HG03558 (cell line): ENCODE measurements around the gene COMMD7.

Experiments used
- ATAC-seq: cut with Tn5 transposase; IDR thresholded peaks from one replicate; pipeline ENCODE4 v1.9.1; 2021; ENCODE audit warnings: moderate number of reproducible peaks; ENCODE audit not compliant: unreplicated experiment; ENCODE audit errors: extremely low read depth

The COMMD7 gene

GRCh38 chr20:32682508-32682987, 60.7 kb downstream of the COMMD7 start:
- ATAC-seq = no peak

DNA sequence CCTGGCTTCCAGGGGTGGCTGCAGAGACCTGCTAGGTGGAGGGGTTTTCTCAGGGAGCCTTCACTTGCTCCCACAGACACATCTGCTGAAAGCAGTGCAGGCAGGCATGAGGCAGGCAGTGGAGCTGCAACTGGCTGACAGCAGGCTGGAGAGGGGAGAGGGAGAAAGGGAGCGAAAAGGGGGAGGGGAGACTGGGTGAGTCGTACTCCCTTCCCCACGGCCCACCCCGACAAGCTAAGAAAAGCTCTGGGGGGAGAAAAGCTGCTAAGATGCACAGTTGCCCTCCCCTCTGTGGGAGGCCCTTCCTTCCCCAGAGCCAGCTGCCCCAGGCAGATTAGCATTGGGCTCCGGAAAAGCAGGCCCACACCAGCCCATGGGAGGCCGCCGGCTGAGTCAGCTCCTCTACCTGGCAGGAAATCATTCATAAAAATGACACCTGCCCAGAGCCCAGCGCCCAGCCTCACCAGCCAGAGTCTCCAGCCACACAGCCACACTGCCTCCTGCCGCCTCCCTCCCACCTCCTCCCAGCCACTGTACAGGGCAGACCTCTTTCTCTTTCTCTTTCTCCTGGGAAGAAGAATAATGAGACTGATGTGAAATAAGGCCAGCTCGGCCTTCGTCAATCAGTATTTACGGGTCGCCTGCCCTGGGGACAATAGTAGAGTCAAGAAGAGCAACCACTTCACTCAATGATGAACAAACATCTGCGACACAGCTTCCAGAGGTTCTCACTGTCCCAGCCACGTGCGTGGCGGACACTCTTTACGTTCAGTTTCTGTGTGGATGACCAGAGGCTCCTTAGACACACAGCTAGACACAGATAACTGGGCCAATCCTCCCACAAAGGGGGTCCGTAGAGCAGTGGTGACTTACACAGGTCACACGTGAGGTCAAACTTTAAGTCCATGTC, 61.8 kb downstream of the COMMD7 start:
- ATAC-seq = no peak

- ATAC-seq = no peak
Observed at GRCh38 chr20:32680544-32681174, 62.6 kb downstream of the COMMD7 start.

DNA sequence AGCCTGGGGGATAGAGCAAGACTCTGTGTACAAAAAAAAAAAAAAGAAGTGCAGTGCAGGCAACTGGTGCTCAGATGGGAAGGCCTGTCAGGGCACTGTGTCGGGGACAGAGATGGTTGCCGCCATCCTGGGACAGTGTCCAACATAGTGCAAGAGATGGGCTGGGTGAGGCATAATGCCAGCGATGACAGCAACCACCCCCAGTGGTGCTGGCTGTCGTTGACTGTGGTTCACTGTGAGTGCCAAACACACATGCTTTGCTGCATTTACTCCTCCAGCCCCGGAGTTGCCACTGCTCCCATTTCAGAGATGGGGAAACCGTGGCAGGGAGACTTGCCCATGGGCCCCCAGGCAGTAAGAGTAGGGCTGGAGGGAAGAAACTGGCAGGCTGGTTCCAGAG, 64.3 kb downstream of the COMMD7 start:
- ATAC-seq = no peak

- ATAC-seq = no peak
Observed at GRCh38 chr20:32675223-32675975, 67.9 kb downstream of the COMMD7 start.

- ATAC-seq = no peak
Observed at GRCh38 chr20:32674362-32674789, 68.9 kb downstream of the COMMD7 start.

DNA sequence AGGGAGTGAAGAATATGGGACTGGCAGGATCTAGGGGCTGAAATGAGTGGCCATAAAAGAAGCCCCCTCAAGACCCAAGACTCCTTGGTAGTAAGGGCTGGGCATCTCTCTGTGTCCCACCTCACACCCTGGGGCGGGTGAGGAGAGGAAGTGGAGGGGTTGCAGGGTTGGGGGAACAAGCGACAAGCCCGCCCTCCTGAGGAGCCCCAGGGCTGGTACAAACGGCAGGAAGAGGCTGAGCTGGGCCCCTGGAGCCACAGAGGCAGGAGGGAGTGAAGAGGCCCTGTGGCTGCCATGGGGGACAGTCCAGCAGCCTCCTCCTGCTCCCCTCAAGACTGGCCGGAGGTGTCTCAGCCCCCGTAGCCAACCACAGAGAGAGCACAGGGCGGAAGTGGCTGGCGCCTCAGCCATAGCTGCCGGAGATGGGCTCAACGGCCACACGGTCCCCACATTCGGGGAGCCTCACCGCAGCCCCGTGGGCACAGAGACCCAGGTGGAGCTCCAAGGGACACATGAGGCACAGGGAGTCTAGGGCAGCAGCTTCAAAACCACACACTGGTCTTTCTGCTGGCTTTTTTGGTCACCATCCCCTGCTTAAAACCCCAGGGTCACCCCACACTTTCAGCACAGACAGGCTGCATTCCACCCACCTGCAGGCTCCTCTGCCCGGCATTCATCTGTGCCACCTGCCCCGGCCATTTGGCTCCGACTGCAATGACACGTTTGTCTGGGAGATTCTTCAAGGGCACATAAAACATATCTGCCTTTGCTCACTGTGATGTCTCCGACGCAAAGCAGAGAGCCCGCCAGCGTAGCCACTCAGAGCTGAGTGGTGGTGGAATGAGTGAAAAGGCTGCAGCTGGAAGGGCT, 70.0 kb downstream of the COMMD7 start:
- no peak for ATAC-seq

DNA sequence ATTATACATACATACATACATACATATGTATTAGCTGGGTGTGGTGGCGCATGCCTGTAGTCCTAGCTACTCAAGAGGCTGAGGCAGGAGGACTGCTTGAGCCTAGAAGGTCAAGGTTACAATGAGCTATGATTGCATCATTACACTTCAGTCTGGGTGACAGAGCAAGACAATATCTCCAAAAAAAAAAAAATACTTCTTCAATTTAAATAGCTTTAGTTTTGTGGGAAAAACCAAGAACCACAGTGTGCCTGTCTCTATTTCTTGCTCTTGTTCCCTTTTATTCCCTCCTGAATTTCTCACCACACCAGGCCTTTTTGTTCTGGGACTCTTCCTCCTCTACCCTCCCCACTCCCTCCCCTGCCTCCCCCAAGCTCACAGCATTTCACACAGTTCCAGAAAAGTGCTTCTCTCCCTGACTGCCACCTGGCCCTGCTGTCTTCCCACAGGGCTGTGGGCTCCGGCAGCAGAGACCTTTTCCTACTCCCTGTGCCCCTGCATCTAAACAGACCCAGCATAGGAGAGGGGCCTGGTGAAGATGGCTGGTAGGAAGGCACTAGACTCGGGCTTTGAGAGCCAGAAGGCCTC, 70.8 kb downstream of the COMMD7 start:
- no peak for ATAC-seq

GRCh38 chr20:32670773-32671455, 72.4 kb downstream of the COMMD7 start:
- no peak for ATAC-seq

DNA sequence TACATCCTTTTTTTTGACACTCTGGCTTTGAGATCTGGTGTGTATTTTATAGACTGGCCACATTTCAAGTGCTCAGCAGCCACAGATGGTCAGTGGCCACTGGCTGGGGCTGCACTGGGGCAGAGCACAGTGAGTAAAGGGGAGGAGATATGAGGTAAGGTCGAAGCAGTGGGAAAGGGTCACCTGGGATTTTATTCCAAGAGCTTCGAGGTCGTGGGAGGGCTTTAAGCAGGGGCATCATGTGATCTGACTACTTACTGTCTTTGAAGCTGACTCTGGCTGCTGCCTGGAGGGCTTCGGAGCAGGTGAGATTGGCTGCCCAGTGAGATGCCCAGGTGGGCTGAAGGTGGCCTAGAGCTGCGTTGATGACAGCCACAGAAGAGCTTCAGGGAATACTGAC, 76.2 kb downstream of the COMMD7 start:
- no peak for ATAC-seq

- ATAC-seq = no peak
Observed at GRCh38 chr20:32664678-32665159, 78.5 kb downstream of the COMMD7 start.

- no peak for ATAC-seq
Observed at GRCh38 chr20:32664012-32664677, 79.1 kb downstream of the COMMD7 start.

DNA sequence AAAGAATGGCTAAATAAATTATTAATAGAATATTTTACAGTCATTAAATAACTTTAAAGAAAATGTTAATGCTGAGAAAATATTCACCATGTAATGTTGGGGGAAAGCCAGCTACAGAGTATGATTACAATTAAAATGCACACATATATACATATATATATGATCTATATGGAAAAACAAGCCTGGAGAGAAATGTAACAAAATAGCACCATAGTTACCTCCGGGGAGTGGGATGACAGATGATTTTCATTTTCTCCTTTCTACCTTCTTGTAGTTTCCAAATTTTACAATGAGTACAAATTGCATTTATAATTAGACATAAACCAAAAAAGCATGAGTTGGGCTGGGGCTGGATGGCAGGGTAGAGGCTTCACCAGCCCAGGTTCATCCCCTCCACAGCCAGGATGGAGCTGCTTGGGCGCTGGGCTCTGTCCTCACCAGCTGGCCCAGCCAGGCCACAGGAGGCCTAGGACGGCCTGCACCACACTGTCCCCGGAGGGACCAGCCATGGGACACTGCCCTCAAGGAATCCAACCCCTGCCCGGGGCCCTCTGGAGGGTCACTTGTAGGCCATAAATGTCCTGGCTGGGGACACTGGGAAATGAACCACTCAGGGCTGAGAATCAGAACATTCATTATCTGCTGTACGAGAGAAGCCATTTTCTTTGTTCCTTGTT, 79.8 kb downstream of the COMMD7 start:
- no peak for ATAC-seq

DNA sequence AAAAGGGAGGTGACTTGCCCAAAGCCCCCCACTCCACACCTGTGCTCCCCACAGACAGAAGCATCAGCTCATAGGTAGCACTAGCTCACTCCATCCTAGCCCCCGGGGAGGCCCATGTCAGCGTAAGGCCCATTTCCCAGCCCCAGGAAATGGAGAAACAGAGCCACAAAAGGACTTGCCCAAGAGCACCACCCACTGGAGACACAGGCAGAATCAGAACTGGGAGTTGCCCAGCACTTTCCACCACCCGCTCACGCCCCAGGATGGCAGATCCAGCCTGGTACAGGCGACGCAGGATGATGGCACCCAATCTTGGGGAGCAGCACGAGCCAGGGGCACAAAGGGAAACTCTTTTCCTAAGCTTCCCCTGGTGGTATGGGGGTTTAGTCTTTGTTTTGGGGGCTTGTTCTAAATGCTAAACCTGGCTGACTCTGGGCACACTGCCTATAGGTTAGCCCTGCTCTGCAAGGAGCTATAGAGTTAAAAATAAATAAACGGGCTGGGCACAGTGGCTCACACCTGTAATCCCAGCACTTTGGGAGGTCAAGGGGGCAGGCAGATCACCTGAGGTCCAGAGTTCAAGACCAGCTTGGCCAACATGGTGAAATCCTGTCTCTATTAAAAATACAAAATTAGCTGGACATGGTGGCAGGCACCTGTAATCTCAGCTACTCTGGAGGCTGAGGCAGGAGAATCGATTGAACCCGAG, 81.3 kb downstream of the COMMD7 start:
- ATAC-seq = no peak

- no peak for ATAC-seq
Observed at GRCh38 chr20:32660661-32661060, 82.6 kb downstream of the COMMD7 start.

- ATAC-seq = no peak
Observed at GRCh38 chr20:32656827-32657226, 86.4 kb downstream of the COMMD7 start.

DNA sequence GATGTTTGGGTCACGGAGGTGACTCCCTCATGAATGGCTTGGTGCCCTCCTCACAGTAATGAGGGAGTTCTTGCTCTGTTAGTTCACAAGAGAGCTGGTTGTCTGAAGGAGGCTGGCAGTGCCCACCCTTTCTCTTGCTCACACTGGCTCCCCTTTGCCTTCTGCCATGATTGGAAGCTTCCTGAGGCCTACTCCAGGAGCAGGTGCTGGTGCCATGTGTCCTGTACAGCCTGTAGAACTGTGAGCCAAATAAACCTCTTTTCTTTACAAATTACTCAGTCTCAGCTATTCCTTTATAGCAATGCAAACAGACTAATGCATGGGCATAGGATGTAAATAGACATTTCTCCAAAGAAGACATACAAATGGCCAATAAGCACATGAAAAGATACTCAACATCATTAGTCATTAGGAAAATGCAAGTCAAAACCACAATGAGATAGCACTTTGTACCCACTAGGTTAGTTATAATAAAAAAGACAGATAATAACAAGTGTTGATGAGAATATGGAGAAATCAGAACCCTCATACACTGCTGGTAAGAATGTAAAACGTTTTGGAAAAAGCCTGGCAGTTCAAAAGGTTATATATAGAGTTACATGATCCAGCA, 87.3 kb downstream of the COMMD7 start:
- ATAC-seq = no peak
